Measurements from ENCODE around the gene SH3BGRL2. TPM values are rescaled to one million over a fixed set of nuclear protein-coding genes. Genes with fewer than 3 reads are reported as not detected.
"Not testable (repeated sequence)": the region's sequence is repeated elsewhere in the genome, so short reads cannot be mapped to it uniquely, and the experiment has no call there.

SH3BGRL2 gene
- total and polyA plus RNA-seq, 4 donors, result 23.8 to 71.3 (median 34.3) TPM

- no peak overlapping the region for H3K9ac ChIP-seq (ENCODE audit: low read depth in 1 of 2, low read length in 2 of 2)
- H3K4me1 ChIP-seq (ENCODE audit: control insufficient read depth in 4 of 4, insufficient read depth in 4 of 4, low read length in 3 of 4), result peaks cover 2 to 16% (median 9%) of the 10 kb centered on the region in 4 donors
- H3K4me3 ChIP-seq (ENCODE audit: low read depth in 1 of 3, low read length in 3 of 3), result no peak overlapping the region
- WGBS, result 36% methylated on average over 8 of the region's 8 CpGs
- no peak for TF ChIP-seq JUND (IDR thresholded peaks at IDR 0.05)
- TF ChIP-seq RXRA (IDR thresholded peaks at IDR 0.05), result peak; percentile 58 to 70
- no peak for TF ChIP-seq RAD21 (IDR thresholded peaks at IDR 0.05)
- TF ChIP-seq, protein P1, sequence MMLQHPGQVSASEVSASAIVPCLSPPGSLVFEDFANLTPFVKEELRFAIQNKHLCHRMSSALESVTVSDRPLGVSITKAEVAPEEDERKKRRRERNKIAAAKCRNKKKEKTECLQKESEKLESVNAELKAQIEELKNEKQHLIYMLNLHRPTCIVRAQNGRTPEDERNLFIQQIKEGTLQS (IDR thresholded peaks at IDR 0.05), result no peak
- TF ChIP-seq FOXA2 (IDR thresholded peaks at IDR 0.05), result no peak
- peak; percentile 51 to 69 for TF ChIP-seq HNF4A (conservative IDR thresholded peaks at IDR 0.05)
- TF ChIP-seq ZBTB33 (IDR thresholded peaks at IDR 0.05), result no peak
- no peak for TF ChIP-seq MAX (IDR thresholded peaks at IDR 0.05)
- TF ChIP-seq GABPA (IDR thresholded peaks at IDR 0.05 in 1 of 2, conservative IDR thresholded peaks at IDR 0.05 in 1 of 2), result no peak
- no peak for TF ChIP-seq YY1 (IDR thresholded peaks at IDR 0.05)
- TF ChIP-seq TAF1 (conservative IDR thresholded peaks at IDR 0.05), result no peak
- TF ChIP-seq NR2F2 (IDR thresholded peaks at IDR 0.05), result no peak
- TF ChIP-seq FOXA1 (IDR thresholded peaks at IDR 0.05), result no peak
- TF ChIP-seq SP1 (IDR thresholded peaks at IDR 0.05), result peak; percentile 33
- TF ChIP-seq, protein P2, sequence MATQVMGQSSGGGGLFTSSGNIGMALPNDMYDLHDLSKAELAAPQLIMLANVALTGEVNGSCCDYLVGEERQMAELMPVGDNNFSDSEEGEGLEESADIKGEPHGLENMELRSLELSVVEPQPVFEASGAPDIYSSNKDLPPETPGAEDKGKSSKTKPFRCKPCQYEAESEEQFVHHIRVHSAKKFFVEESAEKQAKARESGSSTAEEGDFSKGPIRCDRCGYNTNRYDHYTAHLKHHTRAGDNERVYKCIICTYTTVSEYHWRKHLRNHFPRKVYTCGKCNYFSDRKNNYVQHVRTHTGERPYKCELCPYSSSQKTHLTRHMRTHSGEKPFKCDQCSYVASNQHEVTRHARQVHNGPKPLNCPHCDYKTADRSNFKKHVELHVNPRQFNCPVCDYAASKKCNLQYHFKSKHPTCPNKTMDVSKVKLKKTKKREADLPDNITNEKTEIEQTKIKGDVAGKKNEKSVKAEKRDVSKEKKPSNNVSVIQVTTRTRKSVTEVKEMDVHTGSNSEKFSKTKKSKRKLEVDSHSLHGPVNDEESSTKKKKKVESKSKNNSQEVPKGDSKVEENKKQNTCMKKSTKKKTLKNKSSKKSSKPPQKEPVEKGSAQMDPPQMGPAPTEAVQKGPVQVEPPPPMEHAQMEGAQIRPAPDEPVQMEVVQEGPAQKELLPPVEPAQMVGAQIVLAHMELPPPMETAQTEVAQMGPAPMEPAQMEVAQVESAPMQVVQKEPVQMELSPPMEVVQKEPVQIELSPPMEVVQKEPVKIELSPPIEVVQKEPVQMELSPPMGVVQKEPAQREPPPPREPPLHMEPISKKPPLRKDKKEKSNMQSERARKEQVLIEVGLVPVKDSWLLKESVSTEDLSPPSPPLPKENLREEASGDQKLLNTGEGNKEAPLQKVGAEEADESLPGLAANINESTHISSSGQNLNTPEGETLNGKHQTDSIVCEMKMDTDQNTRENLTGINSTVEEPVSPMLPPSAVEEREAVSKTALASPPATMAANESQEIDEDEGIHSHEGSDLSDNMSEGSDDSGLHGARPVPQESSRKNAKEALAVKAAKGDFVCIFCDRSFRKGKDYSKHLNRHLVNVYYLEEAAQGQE (IDR thresholded peaks at IDR 0.05), result no peak
- TF ChIP-seq, protein P3, sequence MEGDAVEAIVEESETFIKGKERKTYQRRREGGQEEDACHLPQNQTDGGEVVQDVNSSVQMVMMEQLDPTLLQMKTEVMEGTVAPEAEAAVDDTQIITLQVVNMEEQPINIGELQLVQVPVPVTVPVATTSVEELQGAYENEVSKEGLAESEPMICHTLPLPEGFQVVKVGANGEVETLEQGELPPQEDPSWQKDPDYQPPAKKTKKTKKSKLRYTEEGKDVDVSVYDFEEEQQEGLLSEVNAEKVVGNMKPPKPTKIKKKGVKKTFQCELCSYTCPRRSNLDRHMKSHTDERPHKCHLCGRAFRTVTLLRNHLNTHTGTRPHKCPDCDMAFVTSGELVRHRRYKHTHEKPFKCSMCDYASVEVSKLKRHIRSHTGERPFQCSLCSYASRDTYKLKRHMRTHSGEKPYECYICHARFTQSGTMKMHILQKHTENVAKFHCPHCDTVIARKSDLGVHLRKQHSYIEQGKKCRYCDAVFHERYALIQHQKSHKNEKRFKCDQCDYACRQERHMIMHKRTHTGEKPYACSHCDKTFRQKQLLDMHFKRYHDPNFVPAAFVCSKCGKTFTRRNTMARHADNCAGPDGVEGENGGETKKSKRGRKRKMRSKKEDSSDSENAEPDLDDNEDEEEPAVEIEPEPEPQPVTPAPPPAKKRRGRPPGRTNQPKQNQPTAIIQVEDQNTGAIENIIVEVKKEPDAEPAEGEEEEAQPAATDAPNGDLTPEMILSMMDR (IDR thresholded peaks at IDR 0.05; ENCODE audit: low read depth, low read length, missing input control), result no peak
- TF ChIP-seq HNF4G (IDR thresholded peaks at IDR 0.05), result no peak
- no peak for TF ChIP-seq EGR1 (IDR thresholded peaks at IDR 0.05; ENCODE audit: low read depth in 2 of 2)
- no peaks in the 10 kb centered on the region for H3K9me3 ChIP-seq (ENCODE audit: control insufficient read depth in 4 of 4, low read length in 3 of 4)
- H3K27me3 ChIP-seq (ENCODE audit: control insufficient read depth in 4 of 4, insufficient read depth in 4 of 4, low read length in 3 of 4), result no peaks in the 10 kb centered on the region
- H3K27ac ChIP-seq (ENCODE audit: low read depth in 1 of 2, low read length in 2 of 2), result no peak overlapping the region
- H3K36me3 ChIP-seq (ENCODE audit: control insufficient read depth in 4 of 4, insufficient read depth in 3 of 4, low read depth in 1 of 4, low read length in 3 of 4), result peaks cover 0 to 6% (median 4%) of the 10 kb centered on the region in 4 donors
- DNase-seq (ENCODE audit: low spot score), result no peak
Measured at GRCh38 chr6:79676785-79677736, 45.9 kb downstream of the SH3BGRL2 start.

DNA sequence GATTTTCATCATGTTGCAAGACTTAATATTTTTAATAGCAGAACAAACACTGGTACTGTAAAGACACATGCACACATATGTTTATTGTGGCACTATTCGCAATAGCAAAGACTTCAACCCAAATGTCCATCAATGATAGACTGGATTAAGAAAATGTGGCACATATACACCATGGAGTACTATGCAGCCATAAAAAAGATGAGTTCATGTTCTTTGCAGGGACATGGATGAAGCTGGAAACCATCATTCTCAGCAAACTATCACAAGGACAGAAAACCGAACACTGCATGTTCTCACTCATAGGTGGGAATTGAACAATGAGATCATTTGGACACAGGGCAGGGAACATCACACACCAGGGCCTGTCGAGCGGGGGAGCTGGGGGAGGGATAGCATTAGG is 51.6 kb downstream of the SH3BGRL2 start:
- H3K36me3 ChIP-seq (ENCODE audit: control insufficient read depth in 4 of 4, insufficient read depth in 3 of 4, low read depth in 1 of 4, low read length in 3 of 4); H3K27me3 ChIP-seq (ENCODE audit: control insufficient read depth in 4 of 4, insufficient read depth in 4 of 4, low read length in 3 of 4); H3K9me3 ChIP-seq (ENCODE audit: control insufficient read depth in 4 of 4, low read length in 3 of 4); H3K4me1 ChIP-seq (ENCODE audit: control insufficient read depth in 4 of 4, insufficient read depth in 4 of 4, low read length in 3 of 4); H3K27ac ChIP-seq (ENCODE audit: low read depth in 1 of 2, low read length in 2 of 2); H3K4me3 ChIP-seq (ENCODE audit: low read depth in 1 of 3, low read length in 3 of 3); H3K9ac ChIP-seq (ENCODE audit: low read depth in 1 of 2, low read length in 2 of 2); DNase-seq (ENCODE audit: low spot score): not testable (repeated sequence)
- 97% methylated on average over 4 of the region's 4 CpGs for WGBS

All from liver (tissue), 9 donors.